ENCODE data around the gene FCHSD1. TPM values are rescaled to one million over a fixed set of nuclear protein-coding genes. Genes with fewer than 3 reads are reported as not detected.

FCHSD1 gene
- total RNA-seq, 2 donors from 2014 or later: 5.1 to 6.4 TPM

DNA sequence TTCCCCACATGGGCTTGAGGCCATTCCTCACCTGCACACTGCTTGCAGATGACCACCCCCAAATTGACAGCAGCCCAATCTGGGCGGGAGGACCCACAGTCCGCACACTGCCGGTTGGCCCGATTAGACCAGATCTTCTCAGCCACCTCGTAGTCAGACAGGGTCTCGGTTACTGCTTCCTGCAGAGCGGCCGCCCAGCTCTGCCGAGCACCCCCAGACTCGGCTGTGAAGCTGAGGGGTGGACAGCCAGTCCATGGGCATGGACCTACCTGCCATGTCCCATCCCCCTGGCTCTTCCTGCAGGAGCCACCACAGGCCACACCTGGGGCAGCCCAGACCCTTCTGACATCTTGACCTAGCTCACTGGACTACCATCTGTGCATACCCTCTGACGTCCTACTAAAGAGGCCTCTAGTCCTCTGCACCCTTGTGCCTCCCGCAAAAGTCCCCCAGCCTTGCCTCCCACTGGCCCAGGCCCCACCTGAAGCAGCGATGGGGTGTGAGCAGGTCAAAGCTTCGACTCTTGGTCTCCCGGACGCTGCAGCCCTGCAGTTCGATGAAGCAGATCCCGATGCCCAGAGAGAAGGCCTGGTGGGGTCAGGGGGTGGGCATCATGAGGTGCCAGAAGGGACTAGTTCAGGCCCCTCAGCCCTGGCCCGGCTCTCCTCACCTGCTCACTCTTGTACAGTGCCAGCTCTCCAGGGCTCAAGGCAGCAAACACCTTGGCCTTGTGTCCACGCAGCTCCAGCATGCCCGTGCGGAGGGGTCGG lies 21.0 kb upstream of the FCHSD1 start:
- no peak for TF ChIP-seq CTCF (IDR thresholded peaks at IDR 0.05)
- Histone ChIP-seq H3K9me3 (no peaks in the 10 kb centered on the region), H3K27ac (no peak overlapping the region), H3K4me3 (no peak overlapping the region), H3K27me3 (no peaks in the 10 kb centered on the region), H3K36me3 (peaks cover 5% of the 10 kb centered on the region), H3K4me1 (no peaks in the 10 kb centered on the region)
- DNase-seq (ENCODE audit: low spot score): no peak

DNA sequence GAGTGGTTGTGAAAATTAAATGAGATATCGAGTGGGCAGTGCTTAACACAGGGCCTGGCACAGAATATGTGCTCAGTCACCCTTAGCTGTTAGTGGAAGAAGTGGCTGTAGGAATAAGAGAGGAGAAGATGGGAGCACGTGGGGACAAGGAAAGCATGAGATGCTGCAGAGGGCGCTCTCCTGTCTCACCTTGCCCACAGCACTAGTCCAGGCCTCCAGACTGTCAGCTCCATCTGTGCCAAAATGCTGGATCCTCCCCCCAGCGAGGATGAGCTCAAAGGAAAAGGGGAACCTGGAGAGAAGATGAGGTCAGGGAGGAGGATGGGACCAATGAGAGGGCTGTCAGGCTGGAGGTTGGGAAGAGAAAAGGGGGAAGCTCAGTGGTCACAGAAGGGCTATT lies 18.3 kb upstream of the FCHSD1 start:
- no peak for DNase-seq (ENCODE audit: low spot score)
- H3K27me3 ChIP-seq: no peaks in the 10 kb centered on the region
- TF ChIP-seq CTCF (IDR thresholded peaks at IDR 0.05): no peak
- H3K9me3 ChIP-seq: no peaks in the 10 kb centered on the region
- no peak overlapping the region for H3K27ac ChIP-seq
- peaks cover 0 to 5% of the 10 kb centered on the region in 2 donors for H3K4me1 ChIP-seq
- no peak overlapping the region for H3K4me3 ChIP-seq
- peaks cover 5% of the 10 kb centered on the region for H3K36me3 ChIP-seq

DNA sequence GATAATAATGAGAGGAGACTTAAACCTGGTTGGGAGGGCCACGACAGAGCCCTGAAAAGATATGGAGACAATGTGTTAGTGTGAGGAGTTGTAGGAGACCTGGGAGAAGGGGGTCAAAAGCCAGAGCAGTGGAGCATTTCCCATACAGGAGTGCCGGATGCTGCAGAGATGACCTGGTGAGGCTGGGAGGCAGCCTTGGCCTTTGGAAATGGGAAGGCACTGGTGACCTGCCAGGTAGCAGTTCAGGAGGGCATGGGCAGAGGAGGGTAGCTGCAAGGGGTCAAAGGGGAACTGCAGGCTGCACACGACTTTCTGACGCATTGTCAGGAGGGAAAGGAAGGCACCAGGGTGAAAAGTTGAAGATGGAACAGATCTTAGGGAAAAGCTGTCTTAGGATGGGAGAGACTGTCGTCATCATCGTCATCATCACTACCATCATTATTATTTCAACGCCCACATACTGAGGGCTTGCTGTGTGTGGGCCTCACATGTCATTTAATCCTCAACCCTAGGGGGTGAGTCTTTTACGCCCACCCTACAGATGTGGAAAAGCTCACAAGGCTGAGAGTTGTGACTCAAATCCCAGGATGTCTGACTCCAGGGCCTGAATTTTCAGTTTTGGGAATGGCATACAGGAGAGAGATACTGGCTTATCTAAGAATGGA lies 17.5 kb upstream of the FCHSD1 start:
- peaks cover 5% of the 10 kb centered on the region for H3K36me3 ChIP-seq
- H3K4me3 ChIP-seq: no peak overlapping the region

GRCh38 chr5:141665995-141666940 lies 15.1 kb upstream of the FCHSD1 start:
- Histone ChIP-seq H3K4me1 (peaks cover 0 to 5% of the 10 kb centered on the region in 2 donors), H3K36me3 (peaks cover 5% of the 10 kb centered on the region), H3K9me3 (no peaks in the 10 kb centered on the region), H3K27ac (no peak overlapping the region), H3K27me3 (no peaks in the 10 kb centered on the region), H3K4me3 (no peak overlapping the region)
- no peak for DNase-seq (ENCODE audit: low spot score)
- TF ChIP-seq CTCF (IDR thresholded peaks at IDR 0.05): no peak

More for the DNA sequence above, 17.5 kb upstream of the FCHSD1 start:
- Histone ChIP-seq H3K27ac (no peak overlapping the region), H3K9me3 (no peaks in the 10 kb centered on the region), H3K27me3 (no peaks in the 10 kb centered on the region), H3K4me1 (peaks cover 0 to 5% of the 10 kb centered on the region in 2 donors)
- no peak for DNase-seq (ENCODE audit: low spot score)
- no peak for TF ChIP-seq CTCF (IDR thresholded peaks at IDR 0.05)

DNA sequence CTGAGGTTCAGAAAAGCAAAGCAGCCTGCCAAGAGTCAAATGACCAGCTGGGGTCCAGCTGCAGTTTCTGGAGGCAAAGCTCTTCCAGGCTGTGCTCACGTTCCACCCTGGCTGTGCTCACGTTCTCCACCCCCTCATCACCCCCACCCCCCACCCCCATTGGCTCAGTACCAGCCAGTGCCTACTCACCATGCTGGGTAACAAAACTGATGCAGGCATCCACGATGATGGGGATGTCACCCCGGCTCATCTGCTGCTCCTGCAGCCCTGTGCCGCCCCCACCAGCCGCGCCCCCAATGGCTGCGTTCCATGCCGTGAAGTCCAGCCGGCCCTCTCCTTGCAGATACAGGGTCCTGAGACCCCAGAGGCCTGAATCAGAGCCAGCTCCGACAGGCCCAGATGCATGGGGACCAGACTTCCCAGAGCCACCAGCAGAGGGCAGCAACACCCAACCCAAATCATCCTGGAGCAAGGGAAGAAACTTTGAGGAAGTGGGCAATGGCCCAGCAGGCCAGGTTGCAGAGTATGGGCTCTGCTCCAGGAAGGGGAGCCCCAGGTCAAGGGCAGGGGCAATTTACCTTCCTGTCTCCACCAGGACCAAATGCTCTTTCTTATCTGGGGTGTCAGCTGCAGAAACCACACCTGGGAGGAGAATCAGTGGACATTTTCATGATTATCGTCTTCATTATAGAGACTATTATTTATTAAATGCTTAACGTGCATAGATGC lies 13.7 kb upstream of the FCHSD1 start:
- Histone ChIP-seq H3K27ac (no peak overlapping the region), H3K36me3 (peaks cover 5% of the 10 kb centered on the region), H3K27me3 (no peaks in the 10 kb centered on the region), H3K9me3 (no peaks in the 10 kb centered on the region), H3K4me1 (peaks cover 0 to 5% of the 10 kb centered on the region in 2 donors), H3K4me3 (no peak overlapping the region)
- peak; percentile 85 to 91 for TF ChIP-seq CTCF (IDR thresholded peaks at IDR 0.05)
- peak; percentile 73 for DNase-seq (ENCODE audit: low spot score)
